Testis (tissue), 2 donors: ENCODE results near the gene LMX1A.

Experiments used
- POLR2A ChIP-seq: fragments of 450-650 bp; IDR thresholded peaks from one replicate; pipeline ENCODE4 v1.6.1; 2017; ENCODE audit warnings: antibody characterized with exemption, mild to moderate bottlenecking, moderate library complexity
- TF ChIP-seq, protein P1 (sequence below), 3 experiments: fragments of 450-650 bp in 2 of 3; fragments of 200-600 bp in 1 of 3; sonication (generic) in 1 of 3; IDR thresholded peaks; one replicate each; pipeline ENCODE4 v1.5.1; 2016 to 2019; ENCODE audit warnings: antibody characterized with exemption in 3 of 3, mild to moderate bottlenecking in 2 of 3, moderate library complexity in 1 of 3

DNA sequence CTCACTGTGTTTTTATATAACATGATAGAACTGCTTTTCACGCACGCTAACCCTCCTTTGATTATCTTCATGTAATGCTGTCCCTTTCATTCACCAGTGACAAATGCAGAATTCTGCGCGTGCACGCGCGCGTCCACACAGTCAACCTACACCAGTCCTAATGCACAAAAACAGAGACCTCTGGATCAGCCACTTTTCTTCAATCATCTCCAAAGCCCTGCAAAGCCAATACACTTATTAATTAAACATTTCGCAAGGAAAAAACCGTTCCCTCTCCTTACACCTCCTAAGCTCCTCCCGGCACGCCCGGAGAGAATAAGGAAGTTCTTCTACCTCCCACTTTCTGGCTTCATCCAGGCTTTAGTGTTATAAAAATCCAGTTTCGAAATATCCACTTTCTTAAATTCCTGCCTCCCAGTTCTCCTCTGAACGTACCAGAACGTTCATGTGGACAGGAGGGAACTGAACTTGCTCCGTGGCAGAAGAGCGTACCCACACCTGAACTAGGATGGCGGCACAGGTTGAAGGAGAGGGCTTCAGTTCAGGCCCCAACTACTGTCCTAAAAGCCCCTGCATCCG, 4.6 kb downstream of the LMX1A start:
- TF ChIP-seq, protein P1, sequence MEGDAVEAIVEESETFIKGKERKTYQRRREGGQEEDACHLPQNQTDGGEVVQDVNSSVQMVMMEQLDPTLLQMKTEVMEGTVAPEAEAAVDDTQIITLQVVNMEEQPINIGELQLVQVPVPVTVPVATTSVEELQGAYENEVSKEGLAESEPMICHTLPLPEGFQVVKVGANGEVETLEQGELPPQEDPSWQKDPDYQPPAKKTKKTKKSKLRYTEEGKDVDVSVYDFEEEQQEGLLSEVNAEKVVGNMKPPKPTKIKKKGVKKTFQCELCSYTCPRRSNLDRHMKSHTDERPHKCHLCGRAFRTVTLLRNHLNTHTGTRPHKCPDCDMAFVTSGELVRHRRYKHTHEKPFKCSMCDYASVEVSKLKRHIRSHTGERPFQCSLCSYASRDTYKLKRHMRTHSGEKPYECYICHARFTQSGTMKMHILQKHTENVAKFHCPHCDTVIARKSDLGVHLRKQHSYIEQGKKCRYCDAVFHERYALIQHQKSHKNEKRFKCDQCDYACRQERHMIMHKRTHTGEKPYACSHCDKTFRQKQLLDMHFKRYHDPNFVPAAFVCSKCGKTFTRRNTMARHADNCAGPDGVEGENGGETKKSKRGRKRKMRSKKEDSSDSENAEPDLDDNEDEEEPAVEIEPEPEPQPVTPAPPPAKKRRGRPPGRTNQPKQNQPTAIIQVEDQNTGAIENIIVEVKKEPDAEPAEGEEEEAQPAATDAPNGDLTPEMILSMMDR (IDR thresholded peaks at IDR 0.05), result no peak
- TF ChIP-seq POLR2A, result no peak
